HCT116 (cell line): ENCODE measurements around the gene ATG10.

Experiments used
- EZH2phosphoT487 ChIP-seq: fragments of 200-600 bp; IDR thresholded peaks from 2 replicates; pipeline ENCODE4 v1.6.1; 2018; ENCODE audit warnings: antibody characterized with exemption, borderline replicate concordance
- POLR2A ChIP-seq: IDR thresholded peaks from 2 replicates; pipeline ENCODE4 v1.7.0; 2011; ENCODE audit warnings: borderline replicate concordance; ENCODE audit not compliant: insufficient read depth, insufficient read length; ENCODE audit errors: extremely low read depth
- SRF ChIP-seq: IDR thresholded peaks from 2 replicates; pipeline ENCODE4 v1.6.1; 2012; ENCODE audit warnings: low read depth
- TF ChIP-seq, protein P1 (sequence below), 3 experiments: fragments of 200-600 bp in 1 of 3; sonication (generic) in 1 of 3; IDR thresholded peaks in 2 of 3; conservative IDR thresholded peaks in 1 of 3; 2 replicates each; pipeline ENCODE4 v1.5.1; 2012 to 2017; ENCODE audit warnings: low read depth in 2 of 3, low read length in 2 of 3, antibody characterized with exemption in 1 of 3, borderline replicate concordance in 1 of 3, control low read depth in 1 of 3, mild to moderate bottlenecking in 1 of 3, mixed read lengths in 1 of 3, mixed run types in 1 of 3, moderate library complexity in 1 of 3; ENCODE audit not compliant: insufficient read depth in 1 of 3

DNA sequence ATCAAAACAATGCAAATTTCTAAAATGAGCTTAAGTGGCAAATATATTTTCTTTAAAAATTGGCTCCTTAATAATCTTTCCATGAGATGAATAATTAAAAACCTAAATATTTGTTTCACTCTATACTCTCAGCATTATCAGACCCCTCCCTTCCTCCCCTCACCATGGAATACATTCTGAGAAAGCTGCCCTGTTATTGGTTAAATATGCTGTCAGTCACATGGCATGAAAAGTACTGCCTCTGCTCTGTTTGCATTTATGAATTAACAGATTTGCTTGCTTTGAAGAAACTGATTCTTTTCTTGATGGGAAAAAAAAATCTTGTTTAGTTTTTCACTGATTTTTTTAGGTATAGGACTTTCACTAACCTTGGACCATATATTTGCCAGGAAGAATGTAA is 323.3 kb downstream of the ATG10 start:
- TF ChIP-seq, protein P1, sequence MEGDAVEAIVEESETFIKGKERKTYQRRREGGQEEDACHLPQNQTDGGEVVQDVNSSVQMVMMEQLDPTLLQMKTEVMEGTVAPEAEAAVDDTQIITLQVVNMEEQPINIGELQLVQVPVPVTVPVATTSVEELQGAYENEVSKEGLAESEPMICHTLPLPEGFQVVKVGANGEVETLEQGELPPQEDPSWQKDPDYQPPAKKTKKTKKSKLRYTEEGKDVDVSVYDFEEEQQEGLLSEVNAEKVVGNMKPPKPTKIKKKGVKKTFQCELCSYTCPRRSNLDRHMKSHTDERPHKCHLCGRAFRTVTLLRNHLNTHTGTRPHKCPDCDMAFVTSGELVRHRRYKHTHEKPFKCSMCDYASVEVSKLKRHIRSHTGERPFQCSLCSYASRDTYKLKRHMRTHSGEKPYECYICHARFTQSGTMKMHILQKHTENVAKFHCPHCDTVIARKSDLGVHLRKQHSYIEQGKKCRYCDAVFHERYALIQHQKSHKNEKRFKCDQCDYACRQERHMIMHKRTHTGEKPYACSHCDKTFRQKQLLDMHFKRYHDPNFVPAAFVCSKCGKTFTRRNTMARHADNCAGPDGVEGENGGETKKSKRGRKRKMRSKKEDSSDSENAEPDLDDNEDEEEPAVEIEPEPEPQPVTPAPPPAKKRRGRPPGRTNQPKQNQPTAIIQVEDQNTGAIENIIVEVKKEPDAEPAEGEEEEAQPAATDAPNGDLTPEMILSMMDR (IDR thresholded peaks at IDR 0.05 in 2 of 3, conservative IDR thresholded peaks at IDR 0.05 in 1 of 3; ENCODE audit: borderline replicate concordance in 1 of 3, insufficient read depth in 1 of 3, low read depth in 2 of 3, low read length in 2 of 3) = no peak
- TF ChIP-seq SRF = no peak
- TF ChIP-seq EZH2phosphoT487 = no peak
- no peak for TF ChIP-seq POLR2A
